ENCODE results near the gene CCSER2.

The CCSER2 gene

GRCh38 chr10:84548869-84549268 is 220.5 kb downstream of the CCSER2 start:
- no peak for DNase-seq (ENCODE audit: low read depth in 2 of 2)

GRCh38 chr10:84549368-84550165 is 221.2 kb downstream of the CCSER2 start:
- no peak for DNase-seq (ENCODE audit: low read depth in 2 of 2)

- no peak for DNase-seq (ENCODE audit: low read depth in 2 of 2)
Observed at GRCh38 chr10:84550756-84551436, 222.5 kb downstream of the CCSER2 start.

- DNase-seq (ENCODE audit: low read depth in 2 of 2): no peak
Observed at GRCh38 chr10:84551437-84552120, 223.2 kb downstream of the CCSER2 start.

- no peak for DNase-seq (ENCODE audit: low read depth in 2 of 2)
Observed at GRCh38 chr10:84552478-84552877, 224.1 kb downstream of the CCSER2 start.

GRCh38 chr10:84562592-84562991 is 234.2 kb downstream of the CCSER2 start:
- DNase-seq (ENCODE audit: low read depth in 2 of 2): no peak

GRCh38 chr10:84563355-84563754 is 235.0 kb downstream of the CCSER2 start:
- no peak for DNase-seq (ENCODE audit: low read depth in 2 of 2)

- DNase-seq (ENCODE audit: low read depth in 2 of 2): no peak
Observed at GRCh38 chr10:84563868-84564267, 235.5 kb downstream of the CCSER2 start.

- DNase-seq (ENCODE audit: low read depth in 2 of 2): no peak
Observed at GRCh38 chr10:84565881-84566582, 237.6 kb downstream of the CCSER2 start.

- DNase-seq (ENCODE audit: low read depth in 2 of 2): no peak
Observed at GRCh38 chr10:84567133-84567532, 238.7 kb downstream of the CCSER2 start.
